ENCODE measurements around the gene KRT7.
A peak's percentile ranks its signal among the peaks of the same experiment; 100 is the strongest.
"Not testable (repeated sequence)": the region's sequence is repeated elsewhere in the genome, so short reads cannot be mapped to it uniquely, and the experiment has no call there.

KRT7 gene

GRCh38 chr12:52243856-52244614 is 11.0 kb downstream of the KRT7 start:
- DNase-seq (ENCODE audit: low spot score) = peak; percentile 91

DNA sequence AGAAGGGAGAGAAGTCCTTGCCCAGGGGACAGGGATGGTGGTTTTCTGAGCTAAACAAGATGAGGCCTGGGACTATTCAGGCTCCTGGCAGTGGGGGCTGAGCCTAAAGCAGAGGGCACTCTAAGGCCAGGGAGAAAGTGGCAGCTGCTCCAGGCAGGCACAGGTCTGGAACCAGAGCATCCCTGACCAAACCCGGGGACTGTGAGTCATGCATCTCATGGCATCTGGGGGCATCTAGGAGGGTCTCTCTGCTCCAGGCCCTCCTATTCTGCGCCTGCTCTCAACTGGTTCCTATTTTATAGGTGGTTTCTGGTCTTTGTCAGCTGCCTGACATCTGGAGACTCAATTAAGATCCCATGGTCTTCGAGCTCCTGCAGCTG is 11.6 kb downstream of the KRT7 start:
- no peak for DNase-seq (ENCODE audit: low spot score)

DNA sequence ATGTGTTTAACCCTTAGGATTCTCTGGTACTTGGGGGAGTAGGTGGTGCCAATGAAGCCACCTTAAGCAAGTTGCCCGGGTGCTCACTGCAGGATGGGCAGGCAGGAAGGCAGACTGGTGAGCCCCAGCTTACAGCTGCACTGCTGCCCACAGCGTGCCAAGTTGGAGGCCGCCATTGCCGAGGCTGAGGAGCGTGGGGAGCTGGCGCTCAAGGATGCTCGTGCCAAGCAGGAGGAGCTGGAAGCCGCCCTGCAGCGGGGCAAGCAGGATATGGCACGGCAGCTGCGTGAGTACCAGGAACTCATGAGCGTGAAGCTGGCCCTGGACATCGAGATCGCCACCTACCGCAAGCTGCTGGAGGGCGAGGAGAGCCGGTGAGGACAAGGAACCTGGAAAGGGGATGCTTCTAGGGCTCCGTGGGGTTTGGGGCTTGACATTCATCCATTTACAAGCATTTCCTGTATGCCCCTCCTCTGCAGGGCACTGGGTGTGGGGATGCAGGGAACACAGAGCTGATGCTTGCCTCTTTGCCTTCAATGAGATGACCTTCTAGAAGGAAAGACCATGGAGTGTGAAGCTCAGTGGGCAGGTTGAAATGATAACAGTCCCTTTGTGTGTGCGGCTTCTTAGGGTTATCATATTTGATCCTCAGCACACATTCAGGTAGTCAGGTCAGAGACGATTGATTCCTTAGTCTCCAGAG is 12.4 kb downstream of the KRT7 start:
- DNase-seq (ENCODE audit: low spot score) = no peak

DNA sequence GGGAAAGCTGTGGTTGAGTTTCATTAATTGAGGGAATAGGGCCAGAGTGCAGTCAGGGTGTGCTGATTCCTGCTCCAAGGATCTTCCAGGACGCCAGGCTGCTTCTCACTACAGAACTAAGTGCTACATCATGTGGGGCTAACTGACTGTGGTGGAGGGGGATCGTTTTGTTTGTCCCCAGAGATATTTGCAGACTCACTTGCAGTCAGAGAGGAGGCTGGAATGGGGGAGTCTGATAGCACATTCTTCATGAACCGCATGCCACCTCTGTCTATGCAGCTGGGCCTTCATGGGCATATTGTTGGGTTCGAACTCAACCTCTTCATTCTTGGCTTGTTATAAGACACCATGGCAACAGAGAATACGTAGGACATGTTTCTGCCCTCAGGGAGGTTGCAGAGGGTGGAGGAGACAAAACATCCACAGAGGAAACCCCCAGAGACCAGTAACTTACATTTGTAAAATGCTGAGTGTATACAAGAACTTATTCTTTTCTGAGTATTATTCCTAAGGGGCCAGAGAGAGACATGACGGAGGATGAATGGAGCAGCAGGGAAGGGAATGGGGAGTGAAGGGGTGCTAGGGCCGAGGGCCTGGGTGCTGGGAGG is 13.0 kb downstream of the KRT7 start:
- no peak for DNase-seq (ENCODE audit: low spot score)

DNA sequence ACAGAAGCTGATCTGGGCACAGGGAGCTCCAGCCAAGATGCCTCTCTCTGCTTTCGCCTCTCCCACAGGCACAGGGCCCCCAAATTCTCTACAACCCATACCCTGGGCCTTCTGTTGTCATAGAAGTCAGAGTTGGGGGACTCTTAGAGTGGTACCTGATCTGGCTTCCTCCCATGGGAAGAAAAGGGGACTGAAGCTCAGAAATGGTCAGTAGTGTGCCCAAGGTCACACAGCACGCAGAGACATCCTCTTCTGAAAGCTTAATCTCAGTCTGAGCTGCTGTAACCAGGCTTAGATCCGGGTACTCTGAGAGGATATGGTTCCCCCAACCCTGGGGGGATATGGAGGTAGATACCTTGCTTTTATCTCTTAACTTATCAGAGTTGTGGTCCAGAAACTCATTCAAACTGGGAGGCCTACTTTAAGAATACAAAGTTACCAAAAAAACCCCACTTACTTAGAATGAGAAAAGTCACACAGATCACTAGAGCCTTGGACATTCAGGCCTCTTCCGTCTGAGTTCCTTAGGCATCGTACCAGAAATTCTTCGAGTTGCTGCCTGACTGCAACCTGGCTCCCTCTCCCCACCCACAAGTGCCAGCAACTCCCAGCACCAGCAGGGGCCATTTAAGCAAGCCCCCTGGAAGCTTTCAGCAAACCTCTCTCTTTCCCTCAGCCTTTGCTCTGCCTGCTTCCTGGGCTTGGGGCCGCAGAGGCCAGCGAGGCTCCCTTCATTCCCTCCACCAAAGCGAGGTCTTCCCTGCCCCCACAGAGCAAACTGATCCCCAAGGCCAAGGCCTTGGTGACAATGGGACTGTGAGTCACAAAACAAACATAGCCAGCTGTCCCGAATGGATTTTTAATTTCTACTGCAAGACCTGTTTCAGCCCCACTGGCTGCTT is 13.9 kb downstream of the KRT7 start:
- DNase-seq (ENCODE audit: low spot score) = peak; percentile 84

GRCh38 chr12:52247622-52248540 is 14.8 kb downstream of the KRT7 start:
- no peak for DNase-seq (ENCODE audit: low spot score)

- no peak for DNase-seq (ENCODE audit: low spot score)
These were observed 15.8 kb downstream of the KRT7 start for GRCh38 chr12:52248541-52249461.

DNA sequence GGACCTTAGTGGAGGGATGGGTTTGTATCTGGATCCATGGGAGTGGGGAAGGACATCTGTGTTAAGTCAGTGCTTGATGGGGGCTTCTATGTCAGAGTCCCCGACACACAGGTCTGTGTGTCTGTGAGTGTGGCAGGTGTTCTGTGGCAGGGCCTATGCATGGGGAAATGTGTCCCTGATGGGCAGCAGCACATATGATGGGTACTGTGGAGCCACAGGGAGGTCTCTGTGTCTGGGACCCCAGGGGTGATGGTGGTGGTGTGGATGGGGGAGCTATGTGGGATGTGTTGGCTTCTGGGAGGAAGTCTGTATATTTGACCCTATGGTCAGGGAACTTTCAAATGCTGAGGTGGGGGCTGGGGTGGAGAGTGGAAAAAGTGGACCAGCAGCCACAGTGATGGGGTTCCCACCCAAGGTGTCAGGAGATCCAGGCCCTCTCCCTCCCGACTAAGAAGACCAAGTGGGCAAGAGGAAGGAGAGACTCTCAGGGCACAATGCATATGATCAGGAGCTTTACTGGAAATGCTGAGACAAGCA is 16.5 kb downstream of the KRT7 start:
- DNase-seq (ENCODE audit: low spot score) = no peak

GRCh38 chr12:52250048-52250990 is 17.3 kb downstream of the KRT7 start:
- DNase-seq (ENCODE audit: low spot score) = no peak

DNA sequence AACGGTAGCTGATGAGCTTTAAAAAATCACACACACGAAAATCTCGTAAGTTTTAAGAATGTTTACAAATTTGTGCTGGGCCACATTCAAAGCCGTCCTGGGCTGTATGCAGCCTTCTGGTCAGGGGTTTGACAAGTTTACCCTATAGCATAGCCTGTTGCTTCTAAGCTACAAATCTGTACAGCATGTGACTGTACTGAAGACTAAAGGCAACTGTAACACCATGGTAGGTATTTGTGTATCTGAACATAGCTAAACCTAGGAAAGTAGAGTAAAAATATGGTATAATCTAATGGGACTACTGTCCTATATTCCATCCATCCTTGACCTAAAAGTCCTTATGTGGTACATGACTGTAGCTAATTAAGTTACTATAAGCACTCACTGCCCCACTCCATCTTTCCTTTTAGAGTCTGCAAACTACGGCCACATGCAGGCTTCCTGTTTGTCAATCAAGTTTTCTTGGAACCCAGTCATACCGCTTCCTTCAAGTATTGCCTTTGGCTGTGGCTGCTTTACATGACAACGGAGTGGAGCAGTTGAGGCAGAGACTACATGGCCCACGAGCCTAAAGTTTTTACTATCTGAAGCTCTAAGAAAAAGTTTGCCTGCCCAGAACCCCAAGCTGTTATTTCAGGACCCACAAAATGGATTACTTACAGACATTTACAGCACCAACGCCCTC is 18.5 kb downstream of the KRT7 start:
- DNase-seq (ENCODE audit: low spot score) = no peak

DNA sequence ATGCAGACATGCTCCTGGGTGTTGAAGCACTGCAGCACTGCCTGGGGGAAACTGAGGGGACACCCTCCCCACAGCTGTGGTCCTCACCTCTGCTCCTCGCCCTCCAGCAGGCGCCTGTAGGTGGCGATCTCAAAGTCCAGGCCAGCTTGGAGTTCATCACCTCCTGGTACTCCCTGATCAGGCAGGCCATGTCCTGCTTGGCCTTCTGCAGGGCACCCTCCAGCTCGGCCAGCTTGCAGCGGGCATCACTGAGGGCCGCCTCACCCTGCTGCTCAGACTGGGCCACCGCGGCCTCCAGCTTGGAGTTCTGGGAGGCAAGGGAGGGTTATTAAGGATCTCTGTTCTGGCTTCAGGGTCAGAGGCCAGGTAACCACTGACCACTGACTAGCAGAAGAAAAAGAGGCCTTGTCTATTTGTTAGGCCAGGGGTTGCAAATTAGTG is 19.2 kb downstream of the KRT7 start:
- not testable (repeated sequence) for DNase-seq (ENCODE audit: low spot score)

DNA sequence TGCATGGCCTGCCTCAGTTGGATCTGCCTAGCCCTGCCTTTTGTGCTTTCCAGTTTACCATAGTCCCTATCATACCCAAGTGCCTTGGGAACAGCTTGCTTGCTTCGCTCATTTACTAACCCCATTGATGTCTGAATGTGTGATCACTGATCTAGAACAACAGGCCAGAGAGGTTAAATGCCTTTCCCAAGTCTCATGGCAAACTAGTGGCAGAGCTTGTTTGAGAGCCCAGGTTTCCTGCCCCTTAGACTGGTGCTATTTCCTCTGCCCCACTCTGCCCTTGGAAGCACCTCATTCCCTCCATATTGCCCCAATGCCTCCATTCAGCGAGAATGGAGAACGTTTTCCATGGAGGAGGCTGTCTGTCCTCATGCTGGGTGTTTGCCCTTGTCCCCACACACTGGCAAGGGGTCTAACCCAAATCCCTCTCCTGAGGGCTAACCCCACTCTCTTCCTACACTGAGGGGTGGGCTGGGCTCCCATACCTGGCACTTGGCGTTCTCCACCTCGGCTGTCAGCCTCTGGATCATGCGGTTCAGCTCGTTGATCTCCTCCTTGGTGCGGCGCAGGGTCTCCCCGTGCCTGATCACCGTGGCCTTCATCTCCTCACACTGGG is 19.8 kb downstream of the KRT7 start:
- DNase-seq (ENCODE audit: low spot score) = no peak

DNA sequence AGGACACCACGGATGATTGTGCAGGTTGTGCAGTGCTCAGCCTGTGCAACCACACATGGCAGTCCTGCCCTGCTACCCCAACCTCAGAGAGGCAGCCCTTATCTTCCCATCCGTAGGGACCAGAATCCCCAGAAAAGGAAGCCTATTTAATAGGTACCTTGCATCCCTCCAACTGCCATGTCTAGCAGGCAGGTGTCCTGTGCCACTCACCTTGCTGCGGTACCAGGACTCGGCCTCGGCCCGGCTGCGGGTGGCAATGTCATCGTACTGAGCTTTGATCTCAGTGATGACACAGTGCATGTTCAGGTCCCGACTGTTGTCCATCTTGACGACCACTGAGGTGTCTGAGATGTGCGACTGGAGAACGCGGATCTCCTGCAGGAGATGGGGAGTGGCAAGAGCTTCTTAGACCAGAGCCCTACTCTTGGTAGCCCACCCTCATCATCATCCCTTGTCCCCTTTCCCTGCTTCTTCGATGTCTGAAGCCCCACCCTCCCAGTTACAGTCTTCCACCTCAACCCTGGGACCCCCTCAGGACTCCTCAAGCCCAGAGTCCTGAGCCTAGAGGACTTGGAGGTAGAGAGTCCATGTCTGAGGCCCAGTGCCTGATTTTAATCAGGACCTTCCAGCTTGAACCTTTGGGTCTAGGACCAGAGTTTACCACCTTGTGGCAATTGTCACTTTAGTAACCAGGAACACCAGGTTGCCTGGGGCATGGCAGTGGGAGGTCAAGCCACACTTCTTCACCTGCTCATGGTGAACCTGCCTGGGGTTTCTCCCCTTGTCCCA is 20.5 kb downstream of the KRT7 start:
- DNase-seq (ENCODE audit: low spot score) = no peak

- DNase-seq (ENCODE audit: low spot score) = no peak
These were observed 21.3 kb downstream of the KRT7 start for GRCh38 chr12:52254180-52254964.

DNA sequence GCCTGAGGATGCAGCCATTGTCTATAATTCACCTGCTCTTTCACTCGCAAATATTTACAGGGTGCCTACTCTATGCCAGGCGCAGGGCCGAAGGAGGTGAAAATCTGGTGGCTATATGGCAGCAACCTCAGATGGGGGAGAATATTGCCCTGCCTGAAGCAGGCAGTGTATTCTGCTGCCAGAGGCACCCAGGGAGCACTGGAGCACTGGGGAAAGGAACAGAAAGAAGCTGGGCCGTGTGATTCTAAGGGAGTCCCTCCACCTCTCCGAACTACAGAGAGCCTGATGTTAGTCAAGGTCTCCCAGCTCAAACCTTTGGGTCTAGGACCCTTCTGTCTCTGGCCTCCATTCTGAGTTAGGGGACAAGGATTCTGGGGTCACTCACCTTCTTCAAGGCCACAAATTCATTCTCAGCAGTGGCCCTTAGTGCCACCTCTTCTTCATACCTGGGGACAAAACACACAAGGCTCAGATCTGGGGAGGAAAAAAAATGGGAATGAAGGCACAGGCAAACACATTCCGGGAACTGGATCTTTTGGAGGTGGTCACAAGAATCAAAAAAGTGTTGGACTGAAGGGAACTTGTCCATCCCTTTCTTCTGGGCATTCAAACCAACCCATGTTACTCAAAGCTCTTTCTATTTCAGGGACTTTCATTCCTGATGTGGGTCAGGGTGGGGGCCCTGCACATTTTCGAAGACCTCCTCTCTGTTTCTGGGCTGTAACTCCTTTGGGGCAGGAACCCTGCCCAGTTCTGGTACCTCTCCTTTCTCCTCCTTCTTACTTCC is 22.1 kb downstream of the KRT7 start:
- no peak for DNase-seq (ENCODE audit: low spot score)
